Measurements from ENCODE around the gene STARD9. TPM values are rescaled to one million over a fixed set of nuclear protein-coding genes. Genes with fewer than 3 reads are reported as not detected.
A peak's percentile ranks its signal among the peaks of the same experiment; 100 is the strongest.

Gene STARD9
- total and polyA plus RNA-seq, 9 of the 15 experiments (the other 6 are each of a cell fraction or from before 2014, with no cell fraction given) = 0.45 to 6.0 (median 3.6) TPM

- TF ChIP-seq CHAMP1 (IDR thresholded peaks at IDR 0.05) (0 out of 2 replicates have a peak, but pooled peaks have one; percentile 32), ZNF766 (CRISPR knock-in tag; conservative IDR thresholded peaks at IDR 0.05) (no peak), L3MBTL2 (IDR thresholded peaks at IDR 0.05) (peak; percentile 43; the same call in 1 of the 2 replicates), TOE1 (IDR thresholded peaks at IDR 0.05; ENCODE audit: borderline replicate concordance) (peak; percentile 36; the same call in 1 of the 2 replicates), TOE1 (CRISPR knock-in tag; IDR thresholded peaks at IDR 0.05; ENCODE audit: borderline replicate concordance, low read depth) (no peak), TAF7 (tag; IDR thresholded peaks at IDR 0.05) (no peak), ZNF316 (IDR thresholded peaks at IDR 0.05) (peak; percentile 17; the same call in 1 of the 2 replicates), SLC30A9 (CRISPR knock-in tag; IDR thresholded peaks at IDR 0.05) (no peak)
These were observed 27.1 kb downstream of the STARD9 start (continued) for GRCh38 chr15:42602501-42602900.

GRCh38 chr15:42603978-42604377 is 28.6 kb downstream of the STARD9 start:
- no TSS peak for BruUV-seq (replicated peaks)
- in situ Hi-C loops (cut with MboI) = no loop called here
- Histone ChIP-seq H3K4me1 (replicated peaks in 1 of 2; ENCODE audit: control insufficient read depth in 2 of 2, insufficient read depth in 2 of 2, low read length in 2 of 2) (peaks cover 3 to 26% of the 10 kb centered on the region in 2 experiments; a peak in 3 of 5 replicates), H3K79me2 (ENCODE audit: control insufficient read depth, insufficient read depth, low read length) (no peaks in the 10 kb centered on the region), H3K27me3 (ENCODE audit: control insufficient read depth in 2 of 2, insufficient read depth in 2 of 2, low read length in 2 of 2) (no peaks in the 10 kb centered on the region), H3K9me3 (replicated peaks; ENCODE audit: control insufficient read depth, insufficient read depth, low read depth, low read length) (no peaks in the 10 kb centered on the region), H3K9me1 (ENCODE audit: control insufficient read depth, insufficient read depth, low read length) (no peaks in the 10 kb centered on the region), H4K20me1 (replicated peaks; ENCODE audit: control insufficient read depth, insufficient read depth, low read length) (no peaks in the 10 kb centered on the region), H3K36me3 (ENCODE audit: control insufficient read depth, insufficient read depth, low read length) (no peaks in the 10 kb centered on the region), H3K4me3 (no peak overlapping the region), H3K4me2 (ENCODE audit: insufficient read depth, low read length) (no peak overlapping the region), H3K27ac (ENCODE audit: extremely low read depth, low read depth, low read length) (no peak overlapping the region), H3K9ac (ENCODE audit: insufficient read depth in 1 of 2, low read depth in 2 of 2, low read length in 2 of 2) (no peak overlapping the region), H2AFZ (ENCODE audit: low read depth, low read length) (no peak overlapping the region)
- FAIRE-seq = no peak
- DNase-seq (ENCODE audit: extremely low read depth in 1 of 4, low spot score in 3 of 4) = no peak
- 72% methylated on average over 2 of the region's 2 CpGs for WGBS (ENCODE audit: insufficient coverage, low coverage, missing lambda C conversion rate)
- intact Hi-C loops (cut with micrococcal nuclease) = no loop called here
- ATAC-seq = no peak
- ChIA-PET POLR2A (interaction anchor here (0.6 to 4.1 kb wide), 4 partner anchors 9 to 77 kb away, joined by 4 to 16 read pairs (median 4); no protein-coding TSS in a partner anchor), CTCF (ENCODE audit: low intra/inter-chr PET ratio) (no interaction called here)
- TF ChIP-seq ZNF592 (IDR thresholded peaks at IDR 0.05) (peak; percentile 82), ZNF445 (CRISPR knock-in tag; IDR thresholded peaks at IDR 0.05; ENCODE audit: low read depth) (no peak), C11orf30 (IDR thresholded peaks at IDR 0.05; ENCODE audit: low read depth) (no peak), BCL6 (CRISPR knock-in tag; IDR thresholded peaks at IDR 0.05) (no peak), ILF3 (IDR thresholded peaks at IDR 0.05; ENCODE audit: borderline replicate concordance) (no peak), TAF15 (IDR thresholded peaks at IDR 0.05; ENCODE audit: low read depth, low read length) (no peak), PTRF (tag; IDR thresholded peaks at IDR 0.05) (0 out of 2 replicates have a peak, but pooled peaks have one; percentile 50), SRSF1 (IDR thresholded peaks at IDR 0.05; ENCODE audit: low read depth, low read length) (no peak), NFIX (CRISPR knock-in tag; IDR thresholded peaks at IDR 0.05; ENCODE audit: low read depth) (no peak)
